ENCODE results near the gene MPL.
A peak's percentile ranks its signal among the peaks of the same experiment; 100 is the strongest.

The MPL gene

DNA sequence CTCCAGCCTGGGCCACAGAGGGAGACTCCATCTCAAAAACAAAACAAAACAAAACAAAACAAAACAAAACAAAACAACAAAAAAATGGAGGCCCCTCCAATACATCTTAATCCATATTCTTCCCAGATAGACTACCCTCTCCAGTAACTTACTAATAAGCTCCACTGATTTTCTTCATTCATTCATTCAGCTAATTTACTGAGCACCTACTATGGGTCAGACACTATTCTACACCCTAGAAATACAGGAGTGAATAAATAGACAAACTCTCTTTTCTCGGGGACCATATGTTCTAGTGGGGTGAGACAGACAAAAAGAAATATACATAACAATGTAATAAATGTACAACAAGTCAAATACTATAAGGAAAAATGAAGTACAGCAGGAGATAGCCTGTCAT, 13.4 kb downstream of the MPL start:
- H2BK5ac ChIP-seq (ENCODE audit: low read depth, low read length, poor library complexity): no peak overlapping the region
- H3K79me2 ChIP-seq (ENCODE audit: control insufficient read depth, insufficient read depth, low read length, poor library complexity): peaks cover 7% of the 10 kb centered on the region
- no peak overlapping the region for H3K4me3 ChIP-seq (ENCODE audit: low read depth, low read length)
- H4K12ac ChIP-seq (ENCODE audit: low read depth, low read length): no peak overlapping the region
- H3K14ac ChIP-seq (ENCODE audit: low read length): no peak overlapping the region
- no peak overlapping the region for H2AFZ ChIP-seq (ENCODE audit: insufficient read depth, low read length, poor library complexity)
- H2AK5ac ChIP-seq (ENCODE audit: low read length): no peak overlapping the region
- no peak overlapping the region for H4K8ac ChIP-seq (ENCODE audit: low read depth, low read length)
- peaks cover 3 to 4% of the 10 kb centered on the region in 2 experiments for H3K4me1 ChIP-seq (ENCODE audit: control insufficient read depth in 1 of 2, insufficient read depth in 2 of 2, low read length in 2 of 2)
- no peak overlapping the region for H2BK12ac ChIP-seq (ENCODE audit: low read length)
- H2BK120ac ChIP-seq (ENCODE audit: insufficient read depth, low read length, poor library complexity): no peak overlapping the region
- H3K36me3 ChIP-seq (ENCODE audit: control insufficient read depth in 1 of 2, insufficient read depth in 2 of 2, low read length in 2 of 2): no peaks in the 10 kb centered on the region
- H3K23ac ChIP-seq (ENCODE audit: low read length): no peak overlapping the region
- H3K4me2 ChIP-seq (ENCODE audit: low read length): no peak overlapping the region
- no peak overlapping the region for H3K18ac ChIP-seq (ENCODE audit: low read length)
- H3K27ac ChIP-seq (ENCODE audit: low read depth, low read length): no peak overlapping the region
- DNase-seq: no peak
- WGBS (ENCODE audit: extremely low coverage, insufficient coverage, insufficient read length): no CpG with 5 or more reads among the region's 1 CpG
- H3K79me1 ChIP-seq (ENCODE audit: low read length): peaks cover 9% of the 10 kb centered on the region
- H3K9ac ChIP-seq (ENCODE audit: low read length): no peak overlapping the region
- no peaks in the 10 kb centered on the region for H3K9me3 ChIP-seq (ENCODE audit: insufficient read depth, low read depth, low read length)
- no peaks in the 10 kb centered on the region for H3K27me3 ChIP-seq (ENCODE audit: insufficient read depth, low read length)
- no peak overlapping the region for H3K4ac ChIP-seq (ENCODE audit: low read depth, low read length)
- no peak overlapping the region for H4K91ac ChIP-seq (ENCODE audit: low read depth, low read length)

DNA sequence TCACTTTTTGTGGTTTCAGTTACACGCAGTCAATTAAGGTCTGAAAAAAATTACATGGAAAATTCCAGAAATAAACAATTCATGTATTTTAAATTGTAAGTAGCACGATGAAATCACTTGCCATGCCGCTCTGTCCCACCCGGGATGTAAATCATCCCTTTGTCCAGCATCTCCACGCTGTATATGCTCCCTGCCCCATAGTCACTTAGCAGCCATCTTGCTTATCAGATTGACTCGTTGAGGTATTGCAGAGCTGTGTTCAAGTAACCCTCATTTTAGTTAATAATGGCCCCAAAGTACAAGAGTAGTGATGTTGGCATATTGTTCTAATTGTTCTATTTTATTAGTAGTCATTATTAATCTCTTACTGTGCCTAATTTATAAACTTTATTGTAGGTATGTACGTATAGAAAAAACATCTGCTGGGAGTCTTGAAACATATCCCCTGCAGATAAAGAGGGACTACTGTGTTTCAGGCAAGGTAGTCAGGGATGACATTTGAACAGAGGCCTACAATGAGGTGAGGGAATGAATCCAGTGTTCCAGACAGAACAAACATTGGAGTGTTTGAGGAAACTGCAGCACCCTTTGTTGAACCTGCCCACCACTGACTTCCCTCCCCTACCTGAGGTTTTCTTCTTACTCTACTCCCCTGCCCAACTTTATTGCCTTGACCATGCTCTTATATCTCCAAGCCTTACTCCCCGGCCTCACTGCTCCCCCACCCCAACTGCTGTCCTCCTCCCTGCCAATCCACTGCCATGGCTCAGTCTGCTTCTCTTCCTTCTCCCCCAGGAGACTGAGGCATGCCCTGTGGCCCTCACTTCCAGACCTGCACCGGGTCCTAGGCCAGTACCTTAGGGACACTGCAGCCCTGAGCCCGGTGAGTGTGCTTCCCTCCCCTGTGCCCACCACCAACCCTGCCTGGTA, 14.1 kb downstream of the MPL start:
- Histone ChIP-seq H4K8ac (ENCODE audit: low read depth, low read length) (no peak overlapping the region), H2BK120ac (ENCODE audit: insufficient read depth, low read length, poor library complexity) (no peak overlapping the region), H2AFZ (ENCODE audit: insufficient read depth, low read length, poor library complexity) (no peak overlapping the region), H3K79me1 (ENCODE audit: low read length) (peaks cover 9% of the 10 kb centered on the region), H3K36me3 (ENCODE audit: control insufficient read depth in 1 of 2, insufficient read depth in 2 of 2, low read length in 2 of 2) (no peaks in the 10 kb centered on the region), H2BK12ac (ENCODE audit: low read length) (peak overlapping the region; percentile 8), H3K4me1 (ENCODE audit: control insufficient read depth in 1 of 2, insufficient read depth in 2 of 2, low read length in 2 of 2) (peaks cover 3 to 4% of the 10 kb centered on the region in 2 experiments), H3K27ac (ENCODE audit: low read depth, low read length) (no peak overlapping the region), H4K91ac (ENCODE audit: low read depth, low read length) (no peak overlapping the region), H3K23ac (ENCODE audit: low read length) (no peak overlapping the region), H4K12ac (ENCODE audit: low read depth, low read length) (no peak overlapping the region), H2AK5ac (ENCODE audit: low read length) (no peak overlapping the region), H3K4ac (ENCODE audit: low read depth, low read length) (no peak overlapping the region), H3K14ac (ENCODE audit: low read length) (no peak overlapping the region), H3K9ac (ENCODE audit: low read length) (no peak overlapping the region), H2BK5ac (ENCODE audit: low read depth, low read length, poor library complexity) (no peak overlapping the region), H3K18ac (ENCODE audit: low read length) (no peak overlapping the region), H3K4me2 (ENCODE audit: low read length) (no peak overlapping the region), H3K9me3 (ENCODE audit: insufficient read depth, low read depth, low read length) (no peaks in the 10 kb centered on the region), H3K27me3 (ENCODE audit: insufficient read depth, low read length) (no peaks in the 10 kb centered on the region), H3K4me3 (ENCODE audit: low read depth, low read length) (no peak overlapping the region), H3K79me2 (ENCODE audit: control insufficient read depth, insufficient read depth, low read length, poor library complexity) (peaks cover 7% of the 10 kb centered on the region)
- DNase-seq: no peak
- WGBS (ENCODE audit: extremely low coverage, insufficient coverage, insufficient read length): no CpG with 5 or more reads among the region's 10 CpGs

DNA sequence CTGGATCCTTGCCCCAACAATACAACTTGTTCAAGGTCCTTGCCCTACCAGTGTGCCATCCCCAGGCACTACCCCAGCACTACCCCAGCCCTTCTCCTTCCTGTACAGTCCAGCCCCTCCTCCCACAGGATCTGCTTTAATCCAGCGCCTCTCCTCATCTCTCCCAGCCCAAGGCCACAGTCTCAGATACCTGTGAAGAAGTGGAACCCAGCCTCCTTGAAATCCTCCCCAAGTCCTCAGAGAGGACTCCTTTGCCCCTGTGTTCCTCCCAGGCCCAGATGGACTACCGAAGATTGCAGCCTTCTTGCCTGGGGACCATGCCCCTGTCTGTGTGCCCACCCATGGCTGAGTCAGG, 14.7 kb downstream of the MPL start:
- no peak overlapping the region for H3K4me3 ChIP-seq (ENCODE audit: low read depth, low read length)
- no peaks in the 10 kb centered on the region for H3K27me3 ChIP-seq (ENCODE audit: insufficient read depth, low read length)
- no peak overlapping the region for H2AFZ ChIP-seq (ENCODE audit: insufficient read depth, low read length, poor library complexity)
- peaks cover 9% of the 10 kb centered on the region for H3K79me1 ChIP-seq (ENCODE audit: low read length)
- no peak overlapping the region for H4K12ac ChIP-seq (ENCODE audit: low read depth, low read length)
- peaks cover 7% of the 10 kb centered on the region for H3K79me2 ChIP-seq (ENCODE audit: control insufficient read depth, insufficient read depth, low read length, poor library complexity)
- H3K4me2 ChIP-seq (ENCODE audit: low read length): no peak overlapping the region
- no CpG with 5 or more reads among the region's 2 CpGs for WGBS (ENCODE audit: extremely low coverage, insufficient coverage, insufficient read length)
- DNase-seq: no peak
- H3K9me3 ChIP-seq (ENCODE audit: insufficient read depth, low read depth, low read length): no peaks in the 10 kb centered on the region
- no peak overlapping the region for H3K9ac ChIP-seq (ENCODE audit: low read length)
- no peak overlapping the region for H3K23ac ChIP-seq (ENCODE audit: low read length)
- no peaks in the 10 kb centered on the region for H3K36me3 ChIP-seq (ENCODE audit: control insufficient read depth in 1 of 2, insufficient read depth in 2 of 2, low read length in 2 of 2)
- H2BK5ac ChIP-seq (ENCODE audit: low read depth, low read length, poor library complexity): no peak overlapping the region
- no peak overlapping the region for H3K18ac ChIP-seq (ENCODE audit: low read length)
- no peak overlapping the region for H2BK12ac ChIP-seq (ENCODE audit: low read length)
- peaks cover 3 to 4% of the 10 kb centered on the region in 2 experiments for H3K4me1 ChIP-seq (ENCODE audit: control insufficient read depth in 1 of 2, insufficient read depth in 2 of 2, low read length in 2 of 2)
- H2AK5ac ChIP-seq (ENCODE audit: low read length): no peak overlapping the region
- no peak overlapping the region for H3K14ac ChIP-seq (ENCODE audit: low read length)
- no peak overlapping the region for H4K8ac ChIP-seq (ENCODE audit: low read depth, low read length)
- H2BK120ac ChIP-seq (ENCODE audit: insufficient read depth, low read length, poor library complexity): no peak overlapping the region
- H4K91ac ChIP-seq (ENCODE audit: low read depth, low read length): no peak overlapping the region
- H3K27ac ChIP-seq (ENCODE audit: low read depth, low read length): no peak overlapping the region
- no peak overlapping the region for H3K4ac ChIP-seq (ENCODE audit: low read depth, low read length)

DNA sequence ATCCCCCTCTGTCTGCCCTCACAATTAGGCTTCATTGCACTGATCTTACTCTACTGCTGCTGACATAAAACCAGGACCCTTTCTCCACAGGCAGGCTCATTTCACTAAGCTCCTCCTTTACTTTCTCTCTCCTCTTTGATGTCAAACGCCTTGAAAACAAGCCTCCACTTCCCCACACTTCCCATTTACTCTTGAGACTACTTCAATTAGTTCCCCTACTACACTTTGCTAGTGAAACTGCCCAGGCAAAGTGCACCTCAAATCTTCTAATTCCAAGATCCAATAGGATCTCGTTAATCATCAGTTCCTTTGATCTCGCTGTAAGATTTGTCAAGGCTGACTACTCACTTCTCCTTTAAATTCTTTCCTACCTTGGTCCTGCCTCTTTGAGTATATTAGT, 15.3 kb downstream of the MPL start:
- Histone ChIP-seq H2BK5ac (ENCODE audit: low read depth, low read length, poor library complexity) (no peak overlapping the region), H3K14ac (ENCODE audit: low read length) (no peak overlapping the region), H2BK12ac (ENCODE audit: low read length) (no peak overlapping the region), H4K12ac (ENCODE audit: low read depth, low read length) (no peak overlapping the region), H3K4me1 (ENCODE audit: control insufficient read depth in 1 of 2, insufficient read depth in 2 of 2, low read length in 2 of 2) (peaks cover 3 to 5% of the 10 kb centered on the region in 2 experiments), H3K4me3 (ENCODE audit: low read depth, low read length) (no peak overlapping the region), H3K27me3 (ENCODE audit: insufficient read depth, low read length) (no peaks in the 10 kb centered on the region), H4K8ac (ENCODE audit: low read depth, low read length) (no peak overlapping the region), H3K23ac (ENCODE audit: low read length) (no peak overlapping the region), H2AK5ac (ENCODE audit: low read length) (no peak overlapping the region), H3K18ac (ENCODE audit: low read length) (no peak overlapping the region), H2BK120ac (ENCODE audit: insufficient read depth, low read length, poor library complexity) (no peak overlapping the region), H3K36me3 (ENCODE audit: control insufficient read depth in 1 of 2, insufficient read depth in 2 of 2, low read length in 2 of 2) (no peaks in the 10 kb centered on the region), H3K4me2 (ENCODE audit: low read length) (no peak overlapping the region), H2AFZ (ENCODE audit: insufficient read depth, low read length, poor library complexity) (no peak overlapping the region), H3K79me2 (ENCODE audit: control insufficient read depth, insufficient read depth, low read length, poor library complexity) (peaks cover 7% of the 10 kb centered on the region), H4K91ac (ENCODE audit: low read depth, low read length) (no peak overlapping the region), H3K4ac (ENCODE audit: low read depth, low read length) (no peak overlapping the region), H3K9ac (ENCODE audit: low read length) (no peak overlapping the region), H3K27ac (ENCODE audit: low read depth, low read length) (no peak overlapping the region), H3K79me1 (ENCODE audit: low read length) (peaks cover 9% of the 10 kb centered on the region), H3K9me3 (ENCODE audit: insufficient read depth, low read depth, low read length) (no peaks in the 10 kb centered on the region)
- WGBS (ENCODE audit: extremely low coverage, insufficient coverage, insufficient read length): no CpG with 5 or more reads among the region's 3 CpGs
- no peak for DNase-seq
